SJCRH30 (cell line): ENCODE measurements around the gene PCDHB13. TPM values are rescaled to one million over a fixed set of nuclear protein-coding genes. Genes with fewer than 3 reads are reported as not detected.
"Not testable (repeated sequence)": the region's sequence is repeated elsewhere in the genome, so short reads cannot be mapped to it uniquely, and the experiment has no call there.

Experiments used
- DNase-seq, 2 experiments: peaks; one replicate each; pipeline ENCODE4 v3.0.0-alpha.2; 2015 to 2020
- H3K27ac ChIP-seq: fragments of 250-450 bp; sonication (Bioruptor Pico); 2 replicates; pipeline ENCODE4 v1.5.1; 2020; ENCODE audit warnings: mild to moderate bottlenecking, moderate library complexity
- H3K27me3 ChIP-seq: fragments of 250-450 bp; sonication (Bioruptor Pico); 2 replicates; pipeline ENCODE4 v1.5.1; 2020; ENCODE audit warnings: mild to moderate bottlenecking, moderate library complexity
- H3K36me3 ChIP-seq: fragments of 250-450 bp; sonication (Bioruptor Pico); 2 replicates; pipeline ENCODE4 v1.5.1; 2020; ENCODE audit warnings: mild to moderate bottlenecking, moderate library complexity
- H3K4me1 ChIP-seq: fragments of 250-450 bp; sonication (Bioruptor Pico); 2 replicates; pipeline ENCODE4 v1.5.1; 2020; ENCODE audit warnings: mild to moderate bottlenecking, moderate library complexity
- H3K4me3 ChIP-seq: fragments of 250-450 bp; sonication (Bioruptor Pico); 2 replicates; pipeline ENCODE4 v1.5.1; 2020; ENCODE audit warnings: mild to moderate bottlenecking, moderate library complexity
- H3K9me3 ChIP-seq: fragments of 250-450 bp; sonication (Bioruptor Pico); replicated peaks from 2 replicates; pipeline ENCODE4 v1.5.1; 2020; ENCODE audit warnings: mild to moderate bottlenecking, moderate library complexity
- total RNA-seq: library from RNA; depleted of rRNA; stranded (reverse); fragments of >200 nt; shearing (Covaris generic); gene quantifications from 2 replicates; pipeline ENCODE4 v1.2.3, GENCODE V29; 2014

Gene PCDHB13
- total RNA-seq, 1 experiment from 2014 or later: 3.2 TPM

- H3K4me3 ChIP-seq: peak within 1 kb of the TSS; percentile 62
- H3K27ac ChIP-seq: peak within 1 kb of the TSS; percentile 31; the same call in 1 of the 2 replicates
- peak; percentile 69 to 90 for DNase-seq
- H3K36me3 ChIP-seq: no peaks in the 10 kb centered on the region
- H3K9me3 ChIP-seq: no peaks in the 10 kb centered on the region; the same call in 1 of the 2 replicates
- H3K27me3 ChIP-seq: no peaks in the 10 kb centered on the region
- H3K4me1 ChIP-seq: no peaks in the 10 kb centered on the region
These were observed 21.5 kb upstream of the PCDHB13 start, which contains the start of gene PCDHB10 for GRCh38 chr5:141192110-141192725. TSS of gene PCDHB10 (plus strand) at chr5:141192353. CDS start at chr5:141192553, 200 bp downstream.

DNA sequence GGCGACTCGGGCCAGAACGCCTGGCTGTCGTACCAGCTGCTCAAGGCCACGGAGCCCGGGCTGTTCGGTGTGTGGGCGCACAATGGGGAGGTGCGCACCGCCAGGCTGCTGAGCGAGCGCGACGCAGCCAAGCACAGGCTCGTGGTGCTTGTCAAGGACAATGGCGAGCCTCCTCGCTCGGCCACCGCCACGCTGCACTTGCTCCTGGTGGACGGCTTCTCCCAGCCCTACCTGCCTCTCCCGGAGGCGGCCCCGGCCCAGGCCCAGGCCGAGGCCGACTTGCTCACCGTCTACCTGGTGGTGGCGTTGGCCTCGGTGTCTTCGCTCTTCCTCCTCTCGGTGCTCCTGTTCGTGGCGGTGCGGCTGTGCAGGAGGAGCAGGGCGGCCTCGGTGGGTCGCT, 19.4 kb upstream of the PCDHB13 start:
- not testable (repeated sequence) for H3K4me1 ChIP-seq, H3K36me3 ChIP-seq, H3K4me3 ChIP-seq, H3K27me3 ChIP-seq, H3K27ac ChIP-seq, H3K9me3 ChIP-seq, DNase-seq

- Histone ChIP-seq H3K27me3 (no peaks in the 10 kb centered on the region), H3K4me3 (no peak overlapping the region), H3K4me1 (no peaks in the 10 kb centered on the region), H3K27ac (no peak overlapping the region), H3K36me3 (no peaks in the 10 kb centered on the region), H3K9me3 (no peaks in the 10 kb centered on the region; the same call in 1 of the 2 replicates)
- no peak for DNase-seq
These were observed 17.4 kb upstream of the PCDHB13 start for GRCh38 chr5:141196363-141196762.

- Histone ChIP-seq H3K4me3 (peak within 1 kb of the TSS; percentile 62), H3K36me3 (no peaks in the 10 kb centered on the region), H3K27me3 (no peaks in the 10 kb centered on the region), H3K4me1 (no peaks in the 10 kb centered on the region), H3K9me3 (no peaks in the 10 kb centered on the region; the same call in 1 of the 2 replicates), H3K27ac (peak within 1 kb of the TSS; percentile 46)
- DNase-seq: peak; percentile 35 to 82
These were observed 14.1 kb upstream of the PCDHB13 start, which contains the start of gene PCDHB11 for GRCh38 chr5:141199359-141200235. TSS of gene PCDHB11 (plus strand) at chr5:141199627. CDS start at chr5:141199775, 148 bp downstream.

DNA sequence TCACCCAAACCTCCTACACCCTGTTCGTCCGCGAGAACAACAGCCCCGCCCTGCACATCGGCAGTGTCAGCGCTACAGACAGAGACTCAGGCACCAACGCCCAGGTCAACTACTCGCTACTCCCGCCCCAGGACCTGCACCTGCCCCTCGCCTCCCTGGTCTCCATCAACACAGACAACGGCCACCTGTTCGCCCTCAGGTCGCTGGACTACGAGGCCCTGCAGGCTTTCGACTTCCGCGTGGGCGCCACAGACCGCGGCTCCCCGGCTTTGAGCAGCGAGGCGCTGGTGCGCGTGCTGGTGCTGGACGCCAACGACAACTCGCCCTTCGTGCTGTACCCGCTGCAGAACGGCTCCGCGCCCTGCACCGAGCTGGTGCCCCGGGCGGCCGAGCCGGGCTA, 12.6 kb upstream of the PCDHB13 start:
- not testable (repeated sequence) for H3K9me3 ChIP-seq, H3K4me1 ChIP-seq, H3K27ac ChIP-seq, DNase-seq, H3K36me3 ChIP-seq, H3K4me3 ChIP-seq, H3K27me3 ChIP-seq

DNA sequence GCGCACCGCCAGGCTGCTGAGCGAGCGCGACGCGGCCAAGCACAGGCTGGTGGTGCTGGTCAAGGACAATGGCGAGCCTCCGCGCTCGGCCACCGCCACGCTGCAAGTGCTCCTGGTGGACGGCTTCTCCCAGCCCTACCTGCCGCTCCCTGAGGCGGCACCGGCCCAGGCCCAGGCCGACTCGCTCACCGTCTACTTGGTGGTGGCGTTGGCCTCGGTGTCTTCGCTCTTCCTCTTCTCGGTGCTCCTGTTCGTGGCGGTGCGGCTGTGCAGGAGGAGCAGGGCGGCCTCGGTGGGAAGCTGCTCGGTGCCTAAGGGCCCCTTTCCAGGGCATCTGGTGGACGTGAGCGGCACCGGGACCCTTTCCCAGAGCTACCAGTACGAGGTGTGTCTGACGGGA, 12.1 kb upstream of the PCDHB13 start:
- not testable (repeated sequence) for H3K4me1 ChIP-seq, H3K9me3 ChIP-seq, H3K27me3 ChIP-seq, H3K4me3 ChIP-seq, H3K36me3 ChIP-seq, DNase-seq, H3K27ac ChIP-seq

GRCh38 chr5:141208478-141208877, 5.2 kb upstream of the PCDHB13 start, which contains the start of gene PCDHB12:
TSS of gene PCDHB12 (plus strand) at chr5:141208719. CDS start at chr5:141208908, 189 bp downstream.
- peaks cover 8% of the 10 kb centered on the region for H3K9me3 ChIP-seq
- peak within 1 kb of the TSS; percentile 48 for H3K27ac ChIP-seq
- DNase-seq: peak in 1 of 2 experiments; percentile 55
- peak within 1 kb of the TSS; percentile 57 for H3K4me3 ChIP-seq
- no peaks in the 10 kb centered on the region for H3K27me3 ChIP-seq
- H3K36me3 ChIP-seq: no peaks in the 10 kb centered on the region; the same call in none of the 2 replicates
- H3K4me1 ChIP-seq: no peaks in the 10 kb centered on the region

DNA sequence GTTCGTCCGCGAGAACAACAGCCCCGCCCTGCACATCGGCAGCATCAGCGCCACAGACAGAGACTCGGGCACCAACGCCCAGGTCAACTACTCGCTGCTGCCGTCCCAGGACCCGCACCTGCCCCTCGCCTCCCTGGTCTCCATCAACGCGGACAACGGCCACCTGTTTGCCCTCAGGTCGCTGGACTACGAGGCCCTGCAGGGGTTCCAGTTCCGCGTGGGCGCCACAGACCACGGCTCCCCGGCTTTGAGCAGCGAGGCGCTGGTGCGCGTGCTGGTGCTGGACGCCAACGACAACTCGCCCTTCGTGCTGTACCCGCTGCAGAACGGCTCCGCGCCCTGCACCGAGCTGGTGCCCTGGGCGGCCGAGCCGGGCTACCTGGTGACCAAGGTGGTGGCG, 3.4 kb upstream of the PCDHB13 start:
- peaks cover 11% of the 10 kb centered on the region for H3K9me3 ChIP-seq
- not testable (repeated sequence) for H3K36me3 ChIP-seq, DNase-seq, H3K4me1 ChIP-seq, H3K27ac ChIP-seq, H3K27me3 ChIP-seq, H3K4me3 ChIP-seq

DNA sequence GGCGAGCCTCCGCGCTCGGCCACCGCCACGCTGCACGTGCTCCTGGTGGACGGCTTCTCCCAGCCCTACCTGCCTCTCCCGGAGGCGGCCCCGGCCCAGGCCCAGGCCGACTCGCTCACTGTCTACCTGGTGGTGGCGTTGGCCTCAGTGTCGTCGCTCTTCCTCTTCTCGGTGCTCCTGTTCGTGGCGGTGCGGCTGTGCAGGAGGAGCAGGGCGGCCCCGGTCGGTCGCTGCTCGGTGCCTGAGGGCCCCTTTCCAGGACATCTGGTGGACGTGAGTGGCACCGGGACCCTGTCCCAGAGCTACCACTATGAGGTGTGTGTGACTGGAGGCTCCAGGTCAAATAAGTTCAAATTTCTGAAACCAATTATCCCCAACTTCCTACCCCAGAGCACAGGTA, 2.9 kb upstream of the PCDHB13 start:
- not testable (repeated sequence) for H3K4me1 ChIP-seq, H3K27ac ChIP-seq, H3K4me3 ChIP-seq, DNase-seq, H3K36me3 ChIP-seq, H3K27me3 ChIP-seq
- H3K9me3 ChIP-seq: peaks cover 11% of the 10 kb centered on the region

- H3K36me3 ChIP-seq, H3K4me3 ChIP-seq, H3K27ac ChIP-seq, DNase-seq, H3K27me3 ChIP-seq, H3K4me1 ChIP-seq: not testable (repeated sequence)
- peaks cover 20% of the 10 kb centered on the region for H3K9me3 ChIP-seq
These were observed 864 bp downstream of the PCDHB13 start for GRCh38 chr5:141214583-141214982.

DNA sequence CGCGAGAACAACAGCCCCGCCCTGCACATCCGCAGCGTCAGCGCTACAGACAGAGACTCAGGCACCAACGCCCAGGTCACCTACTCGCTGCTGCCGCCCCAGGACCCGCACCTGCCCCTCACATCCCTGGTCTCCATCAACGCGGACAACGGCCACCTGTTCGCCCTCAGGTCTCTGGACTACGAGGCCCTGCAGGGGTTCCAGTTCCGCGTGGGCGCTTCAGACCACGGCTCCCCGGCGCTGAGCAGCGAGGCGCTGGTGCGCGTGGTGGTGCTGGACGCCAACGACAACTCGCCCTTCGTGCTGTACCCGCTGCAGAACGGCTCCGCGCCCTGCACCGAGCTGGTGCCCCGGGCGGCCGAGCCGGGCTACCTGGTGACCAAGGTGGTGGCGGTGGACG, 1.8 kb downstream of the PCDHB13 start:
- not testable (repeated sequence) for H3K4me1 ChIP-seq, DNase-seq, H3K27me3 ChIP-seq, H3K36me3 ChIP-seq, H3K27ac ChIP-seq, H3K4me3 ChIP-seq
- peaks cover 17% of the 10 kb centered on the region for H3K9me3 ChIP-seq

DNA sequence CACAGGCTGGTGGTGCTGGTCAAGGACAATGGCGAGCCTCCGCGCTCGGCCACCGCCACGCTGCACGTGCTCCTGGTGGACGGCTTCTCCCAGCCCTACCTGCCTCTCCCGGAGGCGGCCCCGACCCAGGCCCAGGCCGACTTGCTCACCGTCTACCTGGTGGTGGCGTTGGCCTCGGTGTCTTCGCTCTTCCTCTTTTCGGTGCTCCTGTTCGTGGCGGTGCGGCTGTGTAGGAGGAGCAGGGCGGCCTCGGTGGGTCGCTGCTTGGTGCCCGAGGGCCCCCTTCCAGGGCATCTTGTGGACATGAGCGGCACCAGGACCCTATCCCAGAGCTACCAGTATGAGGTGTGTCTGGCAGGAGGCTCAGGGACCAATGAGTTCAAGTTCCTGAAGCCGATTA, 2.3 kb downstream of the PCDHB13 start:
- not testable (repeated sequence) for H3K27me3 ChIP-seq, H3K4me3 ChIP-seq, H3K27ac ChIP-seq, H3K4me1 ChIP-seq, H3K36me3 ChIP-seq, DNase-seq
- H3K9me3 ChIP-seq: peaks cover 16% of the 10 kb centered on the region

DNA sequence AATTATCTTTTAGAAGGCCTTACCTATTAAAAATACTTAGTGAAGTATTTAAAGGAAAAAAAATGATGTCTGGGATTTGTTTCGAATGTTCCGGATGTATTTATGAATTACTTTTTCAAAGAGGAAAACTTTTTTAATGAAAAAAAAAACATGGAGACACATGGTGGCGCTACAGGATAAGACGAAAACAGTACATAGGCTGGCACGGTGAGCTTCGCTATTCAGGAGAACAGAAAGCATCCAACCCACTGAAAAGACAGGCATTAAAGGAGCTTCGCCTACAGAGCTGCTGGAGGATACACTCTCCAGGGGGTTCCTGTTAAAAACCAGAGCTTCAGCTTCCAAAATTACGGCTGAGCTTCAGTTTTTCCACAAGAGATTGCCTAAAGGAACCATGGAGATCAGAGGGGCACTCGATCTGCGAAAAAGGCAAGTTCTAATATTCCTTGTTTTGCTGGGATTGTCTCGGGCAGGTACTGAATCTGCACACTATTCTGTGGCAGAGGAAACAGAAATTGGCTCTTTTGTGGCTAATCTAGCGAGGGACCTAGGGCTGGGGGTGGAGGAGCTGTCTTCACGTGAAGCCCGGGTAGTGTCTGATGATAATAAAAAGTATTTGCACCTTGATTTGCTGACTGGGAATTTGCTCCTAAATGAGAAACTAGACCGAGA, 9.5 kb downstream of the PCDHB13 start, which contains the start of gene PCDHB14:
TSS of gene PCDHB14 (plus strand) at position 232 of the 672 bp plus-strand sequence. CDS start at position 395, 163 bp downstream.
- Histone ChIP-seq H3K9me3 (peaks cover 18% of the 10 kb centered on the region), H3K36me3 (no peaks in the 10 kb centered on the region; the same call in 1 of the 2 replicates), H3K4me3 (peak within 1 kb of the TSS; percentile 64), H3K27me3 (no peaks in the 10 kb centered on the region), H3K27ac (peak within 1 kb of the TSS; percentile 43), H3K4me1 (peaks cover 6% of the 10 kb centered on the region; the same call in 1 of the 2 replicates)
- DNase-seq: peak; percentile 65 to 82

DNA sequence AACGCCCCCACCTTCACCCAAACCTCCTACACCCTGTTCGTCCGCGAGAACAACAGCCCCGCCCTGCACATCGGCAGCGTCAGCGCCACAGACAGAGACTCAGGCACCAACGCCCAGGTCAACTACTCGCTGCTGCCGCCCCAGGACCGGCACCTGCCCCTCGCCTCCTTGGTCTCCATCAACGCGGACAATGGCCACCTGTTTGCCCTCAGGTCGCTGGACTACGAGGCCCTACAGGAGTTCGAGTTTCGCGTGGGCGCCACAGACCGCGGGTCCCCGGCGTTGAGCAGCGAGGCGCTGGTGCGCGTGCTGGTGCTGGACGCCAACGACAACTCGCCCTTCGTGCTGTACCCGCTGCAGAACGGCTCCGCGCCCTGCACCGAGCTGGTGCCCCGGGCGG, 11.1 kb downstream of the PCDHB13 start:
- H3K9me3 ChIP-seq: 0 out of 2 replicates have a peak, but pooled peaks cover 13% of the 10 kb centered on the region
- DNase-seq: not testable (repeated sequence)

More for the DNA sequence above, 11.1 kb downstream of the PCDHB13 start:
- not testable (repeated sequence) for H3K27me3 ChIP-seq, H3K4me3 ChIP-seq, H3K36me3 ChIP-seq, H3K27ac ChIP-seq, H3K4me1 ChIP-seq
